IPS-20b (cell line): ENCODE results near the gene SLC27A2.

Experiments
- H3K27ac ChIP-seq: one replicate; pipeline ENCODE4 v1.5.1; 2013; ENCODE audit warnings: low read length
- H3K27me3 ChIP-seq: 2 replicates; pipeline ENCODE4 v1.6.1; 2013; ENCODE audit warnings: mild to moderate bottlenecking, low read length, inconsistent platforms; ENCODE audit not compliant: insufficient read depth
- H3K36me3 ChIP-seq: 2 replicates; pipeline ENCODE4 v1.6.1; 2013; ENCODE audit warnings: low read depth, mild to moderate bottlenecking, inconsistent platforms, low read length, moderate library complexity; ENCODE audit not compliant: insufficient read depth
- H3K4me1 ChIP-seq: 2 replicates; pipeline ENCODE4 v1.6.1; 2013; ENCODE audit warnings: mild to moderate bottlenecking, control low read depth, inconsistent platforms, low read length, moderate library complexity; ENCODE audit not compliant: insufficient read depth
- H3K4me3 ChIP-seq: 2 replicates; pipeline ENCODE4 v1.5.1; 2013; ENCODE audit warnings: mild to moderate bottlenecking, low read length, inconsistent platforms
- H3K9ac ChIP-seq: 2 replicates; pipeline ENCODE4 v1.6.1; 2013; ENCODE audit warnings: low read depth, mild to moderate bottlenecking, inconsistent platforms, low read length, moderate library complexity
- H3K9me3 ChIP-seq: 2 replicates; pipeline ENCODE4 v1.6.1; 2013; ENCODE audit warnings: mild to moderate bottlenecking, low read depth, low read length, inconsistent platforms; ENCODE audit not compliant: insufficient read depth

Gene SLC27A2

DNA sequence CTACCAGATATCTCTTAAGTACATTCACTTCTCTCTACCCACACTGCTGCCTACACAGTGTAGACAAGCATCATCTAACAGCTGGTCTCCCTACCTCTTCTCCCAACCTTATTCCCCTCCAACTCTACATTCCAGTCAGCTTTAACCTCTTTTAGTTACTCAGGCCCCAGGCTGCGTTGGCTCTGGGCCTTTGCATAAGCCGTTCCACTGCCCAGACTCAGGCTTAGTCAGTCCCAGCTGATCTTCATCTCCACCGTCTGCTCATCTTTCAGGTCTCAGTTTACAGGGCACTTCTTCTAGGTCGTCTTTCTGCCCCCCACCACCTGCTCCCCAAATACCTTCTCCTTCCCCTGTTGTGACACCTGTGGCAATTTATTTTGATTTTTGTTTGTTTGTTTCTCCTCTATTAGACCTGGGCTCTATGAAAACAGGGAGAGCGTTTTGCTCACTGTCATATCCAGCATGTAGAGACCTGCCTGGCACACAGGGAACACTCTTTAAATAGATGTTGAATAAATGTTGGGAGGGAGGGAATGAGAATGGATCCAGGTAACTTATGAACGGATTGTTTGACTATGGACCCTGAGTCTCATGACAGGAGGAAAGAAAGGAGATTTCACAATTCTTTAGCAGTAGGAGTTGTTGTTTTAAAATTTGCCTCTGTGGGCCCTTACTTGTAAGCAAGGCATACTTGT lies 11.1 kb downstream of the SLC27A2 start:
- no peaks in the 10 kb centered on the region for H3K9me3 ChIP-seq
- H3K9ac ChIP-seq: no peak overlapping the region
- H3K27me3 ChIP-seq: no peaks in the 10 kb centered on the region
- no peaks in the 10 kb centered on the region for H3K4me1 ChIP-seq
- no peak overlapping the region for H3K4me3 ChIP-seq
- no peaks in the 10 kb centered on the region for H3K36me3 ChIP-seq
- no peak overlapping the region for H3K27ac ChIP-seq

DNA sequence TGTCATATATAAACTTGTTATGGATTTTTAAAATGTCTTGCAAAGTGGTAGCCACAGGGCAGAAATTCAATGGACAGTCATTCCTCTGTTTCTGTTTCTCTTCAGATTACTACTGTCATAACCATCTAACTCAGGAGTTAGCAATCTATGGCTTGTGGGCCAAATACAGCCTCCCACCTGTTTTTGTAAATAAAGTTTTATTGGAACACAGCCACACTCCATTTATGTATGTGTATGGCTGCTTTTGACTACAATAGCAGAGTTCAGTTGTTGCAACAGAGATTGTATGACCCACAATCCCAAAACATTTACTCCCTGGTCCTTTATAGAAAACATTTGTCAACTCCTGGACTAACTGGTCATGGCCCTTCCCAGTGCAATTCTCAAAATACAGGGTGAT lies 20.0 kb downstream of the SLC27A2 start:
- Histone ChIP-seq H3K36me3 (no peaks in the 10 kb centered on the region; the same call in 1 of the 2 replicates), H3K4me1 (no peaks in the 10 kb centered on the region), H3K27me3 (no peaks in the 10 kb centered on the region), H3K4me3 (no peak overlapping the region), H3K9me3 (no peaks in the 10 kb centered on the region), H3K9ac (no peak overlapping the region), H3K27ac (no peak overlapping the region)

DNA sequence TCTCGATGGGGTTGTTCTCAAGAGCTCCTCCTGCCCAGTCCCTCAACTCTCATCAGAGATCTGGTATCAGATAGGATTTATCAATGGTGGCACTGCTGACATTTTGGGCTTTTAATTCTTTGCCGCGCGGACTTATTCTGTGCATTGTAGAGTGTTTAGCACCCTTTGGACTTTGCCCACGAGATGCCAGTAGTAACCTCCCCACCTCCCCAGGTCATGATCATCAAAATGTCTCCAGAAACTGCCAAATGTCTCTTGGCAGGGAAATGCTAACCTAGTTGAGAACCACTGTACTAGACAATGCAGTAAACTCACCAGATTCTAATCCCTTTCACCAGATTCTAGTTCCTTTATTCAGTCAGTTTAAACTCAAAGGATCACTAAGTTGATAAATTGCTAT lies 24.0 kb downstream of the SLC27A2 start:
- H3K27me3 ChIP-seq: no peaks in the 10 kb centered on the region
- H3K9me3 ChIP-seq: no peaks in the 10 kb centered on the region
- H3K9ac ChIP-seq: no peak overlapping the region
- H3K4me3 ChIP-seq: no peak overlapping the region
- peaks cover 5% of the 10 kb centered on the region; the same call in 1 of the 2 replicates for H3K4me1 ChIP-seq
- no peak overlapping the region for H3K27ac ChIP-seq
- no peaks in the 10 kb centered on the region; the same call in 1 of the 2 replicates for H3K36me3 ChIP-seq

DNA sequence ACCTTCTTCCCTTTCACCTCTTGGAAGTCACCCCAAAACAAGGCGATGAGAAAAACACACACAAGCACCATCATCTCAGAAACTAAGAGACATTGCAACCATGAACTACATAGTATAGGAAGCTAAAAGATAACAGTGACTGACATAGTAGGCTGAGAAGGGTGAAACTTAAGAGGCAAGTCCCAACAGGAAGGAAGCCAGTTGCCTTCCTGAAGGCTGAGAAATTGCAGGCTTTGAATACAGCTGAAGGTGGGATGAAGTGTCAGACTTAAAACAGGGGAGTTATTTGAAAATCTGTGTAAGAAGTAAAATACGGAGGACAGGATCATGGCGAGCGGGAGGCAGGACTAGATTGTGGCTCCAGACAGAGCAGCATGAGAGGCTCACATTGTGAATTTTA lies 27.8 kb downstream of the SLC27A2 start:
- no peak overlapping the region for H3K9ac ChIP-seq
- H3K27ac ChIP-seq: no peak overlapping the region
- H3K36me3 ChIP-seq: no peaks in the 10 kb centered on the region; the same call in 1 of the 2 replicates

DNA sequence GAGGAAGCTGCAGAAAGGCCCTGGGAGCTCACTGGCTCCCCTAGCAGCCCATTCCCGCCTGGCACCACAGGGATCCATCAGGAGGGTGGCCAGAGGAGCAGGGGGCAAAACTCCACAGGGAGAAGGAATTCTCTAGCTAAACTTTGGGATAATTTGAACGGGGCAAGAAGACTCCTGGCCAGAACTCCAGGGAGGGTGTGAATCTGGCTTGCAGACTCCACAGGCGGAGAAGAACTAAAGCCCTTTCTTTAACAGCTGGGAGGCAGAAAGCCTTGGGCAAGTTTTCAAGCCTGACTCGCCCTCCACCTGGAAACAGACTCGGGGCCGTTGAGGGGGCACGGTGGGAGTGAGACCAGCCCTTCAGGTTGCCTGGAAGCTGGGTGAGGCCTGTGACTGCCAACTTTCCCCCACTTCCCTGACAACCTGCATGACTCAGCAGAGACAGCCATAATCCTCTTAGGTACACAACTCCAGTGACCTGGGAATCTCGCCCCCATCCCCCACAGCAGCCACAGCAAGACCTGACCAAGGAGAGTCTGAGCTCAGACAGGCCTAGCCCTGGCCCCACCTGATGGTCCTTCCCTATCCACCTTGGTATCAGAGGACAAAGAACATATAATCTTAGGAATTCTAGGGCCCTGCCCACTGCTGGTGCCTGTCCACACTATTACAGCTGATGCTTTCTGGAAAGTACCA lies 28.6 kb downstream of the SLC27A2 start:
- H3K27ac ChIP-seq: no peak overlapping the region
- H3K4me3 ChIP-seq: no peak overlapping the region

More for the DNA sequence above, 27.8 kb downstream of the SLC27A2 start:
- peaks cover 5% of the 10 kb centered on the region; the same call in 1 of the 2 replicates for H3K4me1 ChIP-seq
- H3K4me3 ChIP-seq: no peak overlapping the region
- H3K9me3 ChIP-seq: no peaks in the 10 kb centered on the region; the same call in 1 of the 2 replicates
- H3K27me3 ChIP-seq: no peaks in the 10 kb centered on the region

DNA sequence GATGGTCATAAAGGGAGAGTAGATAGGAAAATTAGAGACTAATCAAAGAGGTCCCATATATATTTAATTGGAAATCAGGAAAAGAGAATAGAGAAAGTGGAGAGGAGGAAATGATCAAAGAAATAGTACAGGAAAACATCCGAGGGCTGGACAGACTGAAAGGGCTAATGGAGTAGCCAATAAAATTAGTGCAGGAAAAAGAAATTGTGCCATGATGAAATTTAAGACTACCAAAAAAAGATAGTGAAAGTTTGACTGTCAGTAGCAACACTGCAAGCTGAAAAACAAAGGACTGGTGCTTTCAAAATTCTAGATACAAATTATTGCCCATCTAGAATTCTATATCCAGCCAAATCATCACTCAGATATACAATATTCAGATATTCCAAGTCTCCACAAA lies 36.3 kb downstream of the SLC27A2 start:
- Histone ChIP-seq H3K4me3 (no peak overlapping the region), H3K27me3 (no peaks in the 10 kb centered on the region), H3K9ac (no peak overlapping the region), H3K36me3 (no peaks in the 10 kb centered on the region), H3K27ac (no peak overlapping the region), H3K4me1 (no peaks in the 10 kb centered on the region), H3K9me3 (no peaks in the 10 kb centered on the region; the same call in 1 of the 2 replicates)

More for the DNA sequence above, 28.6 kb downstream of the SLC27A2 start:
- Histone ChIP-seq H3K27me3 (no peaks in the 10 kb centered on the region), H3K9me3 (no peaks in the 10 kb centered on the region; the same call in 1 of the 2 replicates), H3K36me3 (no peaks in the 10 kb centered on the region; the same call in 1 of the 2 replicates), H3K4me1 (peaks cover 5% of the 10 kb centered on the region; the same call in 1 of the 2 replicates), H3K9ac (no peak overlapping the region)

DNA sequence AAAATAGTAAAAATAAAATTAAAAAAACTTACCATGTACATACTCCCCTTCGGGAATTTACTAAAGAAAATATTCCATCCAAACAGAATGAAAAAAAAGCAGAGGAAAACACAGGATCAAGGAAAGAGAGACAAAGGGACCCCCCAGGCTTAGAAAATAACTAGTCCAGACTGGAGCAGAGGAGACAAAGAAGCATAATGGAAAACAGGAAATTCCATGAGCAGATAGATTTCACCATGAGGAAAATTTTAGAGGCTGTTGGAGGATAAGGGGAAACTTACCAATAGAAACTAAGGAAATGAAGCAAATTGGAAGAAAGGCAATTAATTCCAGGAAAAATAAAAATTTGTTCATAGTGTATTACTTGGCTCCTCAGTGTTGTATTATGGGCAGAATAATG lies 36.7 kb downstream of the SLC27A2 start:
- no peaks in the 10 kb centered on the region for H3K36me3 ChIP-seq
- no peaks in the 10 kb centered on the region for H3K4me1 ChIP-seq
- H3K27me3 ChIP-seq: no peaks in the 10 kb centered on the region
- H3K27ac ChIP-seq: no peak overlapping the region
- no peaks in the 10 kb centered on the region; the same call in 1 of the 2 replicates for H3K9me3 ChIP-seq
- H3K9ac ChIP-seq: no peak overlapping the region
- no peak overlapping the region for H3K4me3 ChIP-seq

DNA sequence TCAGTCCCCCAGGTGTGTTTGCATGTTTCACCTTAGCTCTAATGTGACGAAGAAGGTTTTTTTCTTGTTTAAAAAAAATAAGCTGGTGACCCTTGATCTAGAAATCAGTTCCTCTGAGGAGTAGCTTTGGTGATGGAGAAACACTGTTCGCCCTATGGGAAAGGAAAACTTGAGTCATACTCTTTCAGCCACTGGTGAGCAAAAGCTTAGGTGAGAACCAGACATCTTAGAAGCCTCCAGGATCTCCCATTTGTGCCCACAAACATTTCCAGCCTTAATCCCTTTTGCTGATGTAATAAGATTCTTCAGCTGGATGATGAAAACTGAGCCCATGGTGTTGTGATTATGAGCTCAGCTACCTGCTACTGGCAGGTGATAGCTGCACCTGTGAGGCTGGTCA lies 37.8 kb downstream of the SLC27A2 start:
- Histone ChIP-seq H3K36me3 (no peaks in the 10 kb centered on the region), H3K4me3 (no peak overlapping the region), H3K27ac (no peak overlapping the region)

DNA sequence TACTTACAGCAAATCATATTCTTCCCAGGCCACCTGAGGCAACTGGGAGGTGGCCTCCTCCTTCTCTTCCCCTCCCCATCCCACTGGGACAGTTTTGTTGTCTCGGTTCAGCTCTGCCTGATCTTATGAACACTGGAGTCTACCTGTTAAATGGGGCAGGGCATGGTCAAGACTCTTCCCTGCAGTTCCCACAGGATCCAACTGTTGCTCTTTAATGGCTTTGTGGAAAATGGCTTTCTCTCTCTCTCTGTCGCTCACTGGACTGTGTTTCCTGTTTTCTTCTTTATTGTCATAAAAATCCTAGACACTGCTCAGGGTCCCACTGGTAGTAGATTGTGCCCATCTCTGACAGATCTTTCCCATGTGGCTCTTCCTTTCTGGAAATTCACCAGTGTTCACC lies 40.2 kb downstream of the SLC27A2 start:
- Histone ChIP-seq H3K9ac (no peak overlapping the region), H3K27ac (no peak overlapping the region), H3K4me1 (no peaks in the 10 kb centered on the region), H3K4me3 (no peak overlapping the region), H3K36me3 (no peaks in the 10 kb centered on the region), H3K9me3 (no peaks in the 10 kb centered on the region), H3K27me3 (no peaks in the 10 kb centered on the region)

More for the DNA sequence above, 37.8 kb downstream of the SLC27A2 start:
- Histone ChIP-seq H3K4me1 (no peaks in the 10 kb centered on the region), H3K9me3 (no peaks in the 10 kb centered on the region; the same call in 1 of the 2 replicates), H3K27me3 (no peaks in the 10 kb centered on the region), H3K9ac (no peak overlapping the region)

DNA sequence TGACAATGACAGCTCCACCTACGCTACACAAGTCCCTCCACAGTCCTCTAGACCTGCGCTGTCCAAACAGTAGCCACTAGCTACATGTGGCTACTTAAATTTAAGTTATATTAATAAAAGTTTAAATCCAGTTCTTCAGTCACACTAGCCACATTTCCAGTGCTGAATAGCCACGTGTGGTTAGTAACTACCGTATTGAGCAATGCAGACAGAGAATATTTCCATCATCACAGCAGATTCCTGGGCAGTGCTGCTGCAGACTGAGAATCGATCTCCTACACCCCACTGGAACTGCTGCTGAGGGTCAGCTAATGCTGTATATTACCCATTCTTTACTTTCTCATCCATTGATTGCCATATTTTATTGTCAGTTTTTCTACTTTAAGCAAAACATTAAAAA lies 42.6 kb downstream of the SLC27A2 start:
- no peak overlapping the region for H3K4me3 ChIP-seq
- H3K4me1 ChIP-seq: no peaks in the 10 kb centered on the region
- H3K36me3 ChIP-seq: no peaks in the 10 kb centered on the region
- H3K27ac ChIP-seq: no peak overlapping the region
- no peaks in the 10 kb centered on the region for H3K9me3 ChIP-seq
- no peaks in the 10 kb centered on the region for H3K27me3 ChIP-seq
- H3K9ac ChIP-seq: no peak overlapping the region

DNA sequence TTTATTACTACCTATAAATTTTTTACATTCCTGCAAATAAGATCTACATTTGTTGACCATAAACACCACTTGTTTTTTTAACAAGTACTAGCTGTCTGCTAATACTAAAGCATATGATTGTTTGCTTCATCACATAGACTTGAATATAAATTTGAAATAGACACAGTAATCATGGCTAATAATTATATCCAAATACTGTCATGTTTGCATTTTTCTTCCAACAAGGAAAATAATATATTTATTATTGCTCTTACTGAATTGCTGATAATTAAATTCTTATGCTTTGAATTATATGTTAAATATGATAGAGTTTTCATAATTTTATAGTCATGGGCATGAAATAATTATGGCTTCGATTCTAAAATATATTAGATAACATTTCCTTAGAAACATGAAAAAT lies 43.1 kb downstream of the SLC27A2 start:
- no peaks in the 10 kb centered on the region for H3K36me3 ChIP-seq
- no peaks in the 10 kb centered on the region for H3K9me3 ChIP-seq
- H3K4me1 ChIP-seq: no peaks in the 10 kb centered on the region
- no peak overlapping the region for H3K27ac ChIP-seq
- H3K27me3 ChIP-seq: no peaks in the 10 kb centered on the region
- H3K9ac ChIP-seq: no peak overlapping the region
- no peak overlapping the region for H3K4me3 ChIP-seq

DNA sequence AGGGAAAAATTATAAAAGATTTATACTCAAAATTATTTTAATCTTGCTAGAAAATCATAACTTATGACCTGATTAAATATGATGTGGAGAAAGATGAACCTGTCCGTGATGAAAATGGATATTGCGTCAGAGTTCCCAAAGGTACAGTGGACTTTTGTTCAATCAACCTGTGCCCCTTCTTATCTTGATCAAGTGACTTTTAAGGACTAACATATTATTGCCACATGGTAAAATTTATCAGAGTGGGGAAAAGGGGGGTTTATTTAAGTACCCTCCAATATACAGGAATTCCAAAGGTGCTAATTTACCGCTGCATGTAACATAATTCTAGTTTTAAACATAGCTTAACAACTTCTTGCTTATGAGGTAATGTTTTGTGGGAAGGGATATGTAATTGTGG lies 43.9 kb downstream of the SLC27A2 start:
- no peaks in the 10 kb centered on the region for H3K27me3 ChIP-seq
- no peaks in the 10 kb centered on the region for H3K36me3 ChIP-seq
- H3K9ac ChIP-seq: no peak overlapping the region
- H3K27ac ChIP-seq: no peak overlapping the region
- no peaks in the 10 kb centered on the region for H3K4me1 ChIP-seq
- H3K9me3 ChIP-seq: no peaks in the 10 kb centered on the region
- H3K4me3 ChIP-seq: no peak overlapping the region
